T-helper 2 cell treated with Interferon-gamma antibody and Interleukin-4, amounts not matched to agents 5 μg/mL and 100 μg/mL, for 36 hours (primary cell): ENCODE results near the gene CCDC138.
"Not testable (repeated sequence)": the region's sequence is repeated elsewhere in the genome, so short reads cannot be mapped to it uniquely, and the experiment has no call there.

Experiments used
- DNase-seq: peaks from one replicate; pipeline ENCODE4 v3.0.0; 2021; ENCODE audit warnings: low spot score
- H3K27ac Mint-ChIP-seq: one replicate; pipeline ENCODE4 v1.8.0; 2021; ENCODE audit warnings: mild to moderate bottlenecking, mixed read lengths
- H3K27me3 Mint-ChIP-seq: one replicate; pipeline ENCODE4 v1.8.0; 2021; ENCODE audit warnings: low read depth, mixed read lengths
- H3K36me3 Mint-ChIP-seq: one replicate; pipeline ENCODE4 v1.8.0; 2021; ENCODE audit warnings: low read depth, mixed read lengths
- H3K4me1 Mint-ChIP-seq: one replicate; pipeline ENCODE4 v1.8.0; 2021; ENCODE audit warnings: low read depth, mixed read lengths
- H3K4me3 Mint-ChIP-seq: one replicate; pipeline ENCODE4 v1.8.0; 2022; ENCODE audit warnings: mild to moderate bottlenecking, moderate library complexity, mixed read lengths
- H3K9me3 Mint-ChIP-seq: one replicate; pipeline ENCODE4 v1.8.0; 2021; ENCODE audit warnings: mixed read lengths

The CCDC138 gene

DNA sequence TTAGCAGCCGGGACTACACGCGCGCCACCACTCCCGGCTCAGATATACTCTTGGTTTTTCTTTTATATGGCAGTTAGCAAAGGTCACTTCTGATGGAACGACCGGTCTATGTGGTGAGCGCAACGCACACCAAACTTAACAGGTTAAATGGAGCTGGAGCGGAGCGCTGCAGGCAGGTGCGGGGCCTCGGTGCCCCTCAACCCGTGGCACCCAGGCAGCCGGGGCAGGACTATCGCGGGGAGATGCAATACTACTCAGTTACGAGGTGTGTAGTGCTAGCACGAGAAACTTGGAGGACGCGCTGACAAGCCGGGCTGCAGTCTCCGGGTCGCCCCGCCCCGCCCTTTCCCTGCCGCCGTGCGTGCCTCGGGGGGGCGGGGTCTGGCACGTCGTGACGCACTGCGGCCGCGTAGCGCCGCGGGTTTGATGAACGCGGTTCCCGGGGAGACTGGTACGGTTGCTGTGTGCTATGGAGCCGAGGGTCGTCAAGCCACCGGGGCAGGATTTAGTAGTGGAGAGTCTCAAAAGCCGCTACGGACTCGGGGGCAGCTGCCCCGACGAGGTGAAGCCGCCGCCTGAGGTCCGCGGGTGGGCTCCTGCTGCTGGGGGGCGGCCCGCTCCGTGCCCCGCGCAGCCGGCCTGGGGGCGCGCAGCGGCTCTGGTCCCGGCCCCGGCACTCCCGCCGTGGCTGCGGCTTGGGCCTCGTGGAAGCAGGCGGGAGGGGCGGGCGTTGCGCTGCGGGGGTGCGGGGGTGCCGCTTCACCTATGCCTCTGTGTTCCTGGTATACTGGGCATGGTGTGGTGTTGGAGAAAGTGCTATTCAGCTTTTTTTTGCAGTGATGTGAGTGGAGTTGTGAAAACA lies at the start of gene CCDC138:
Gene CCDC138, plus strand, starts transcription at position 418 of the 862 bp plus-strand sequence. Its CDS starts 52 bp downstream, at position 470.
- Mint-ChIP-seq H3K9me3 (no peaks in the 10 kb centered on the region), H3K36me3 (peaks cover 31% of the 10 kb centered on the region), H3K27ac (peak within 1 kb of the TSS; percentile 99), H3K27me3 (no peaks in the 10 kb centered on the region), H3K4me1 (peaks cover 17% of the 10 kb centered on the region), H3K4me3 (peak within 1 kb of the TSS; percentile 98)
- peak; percentile 91 for DNase-seq

- H3K4me1 Mint-ChIP-seq, H3K9me3 Mint-ChIP-seq, H3K27ac Mint-ChIP-seq, H3K4me3 Mint-ChIP-seq, DNase-seq, H3K27me3 Mint-ChIP-seq: not testable (repeated sequence)
- peaks cover 28% of the 10 kb centered on the region for H3K36me3 Mint-ChIP-seq
Observed at GRCh38 chr2:108757973-108758372, 28.6 kb upstream of the CCDC138 start.

- H3K4me3 Mint-ChIP-seq, H3K27me3 Mint-ChIP-seq, H3K9me3 Mint-ChIP-seq, DNase-seq, H3K27ac Mint-ChIP-seq: not testable (repeated sequence)
- Mint-ChIP-seq H3K36me3 (peaks cover 51% of the 10 kb centered on the region), H3K4me1 (peaks cover 11% of the 10 kb centered on the region)
Observed at GRCh38 chr2:108762618-108763017, 24.0 kb upstream of the CCDC138 start.

GRCh38 chr2:108766671-108767070 lies 19.9 kb upstream of the CCDC138 start:
- H3K4me3 Mint-ChIP-seq, H3K27ac Mint-ChIP-seq, DNase-seq, H3K9me3 Mint-ChIP-seq, H3K27me3 Mint-ChIP-seq: not testable (repeated sequence)
- Mint-ChIP-seq H3K4me1 (peaks cover 12% of the 10 kb centered on the region), H3K36me3 (peaks cover 61% of the 10 kb centered on the region)

DNA sequence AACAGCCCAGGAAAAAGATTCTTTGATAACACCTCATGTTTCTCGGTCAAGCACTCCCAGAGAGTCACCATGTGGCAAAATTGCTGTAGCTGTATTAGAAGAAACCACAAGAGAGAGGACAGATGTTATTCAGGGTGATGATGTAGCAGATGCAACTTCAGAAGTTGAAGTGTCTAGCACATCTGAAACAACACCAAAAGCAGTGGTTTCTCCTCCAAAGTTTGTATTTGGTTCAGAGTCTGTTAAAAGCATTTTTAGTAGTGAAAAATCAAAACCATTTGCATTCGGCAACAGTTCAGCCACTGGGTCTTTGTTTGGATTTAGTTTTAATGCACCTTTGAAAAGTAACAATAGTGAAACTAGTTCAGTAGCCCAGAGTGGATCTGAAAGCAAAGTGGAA lies 18.7 kb upstream of the CCDC138 start:
- H3K27ac Mint-ChIP-seq, H3K9me3 Mint-ChIP-seq, H3K27me3 Mint-ChIP-seq, DNase-seq: not testable (repeated sequence)
- H3K4me3 Mint-ChIP-seq: peak overlapping the region; percentile 51
- H3K4me1 Mint-ChIP-seq: peaks cover 12% of the 10 kb centered on the region
- peaks cover 69% of the 10 kb centered on the region for H3K36me3 Mint-ChIP-seq

DNA sequence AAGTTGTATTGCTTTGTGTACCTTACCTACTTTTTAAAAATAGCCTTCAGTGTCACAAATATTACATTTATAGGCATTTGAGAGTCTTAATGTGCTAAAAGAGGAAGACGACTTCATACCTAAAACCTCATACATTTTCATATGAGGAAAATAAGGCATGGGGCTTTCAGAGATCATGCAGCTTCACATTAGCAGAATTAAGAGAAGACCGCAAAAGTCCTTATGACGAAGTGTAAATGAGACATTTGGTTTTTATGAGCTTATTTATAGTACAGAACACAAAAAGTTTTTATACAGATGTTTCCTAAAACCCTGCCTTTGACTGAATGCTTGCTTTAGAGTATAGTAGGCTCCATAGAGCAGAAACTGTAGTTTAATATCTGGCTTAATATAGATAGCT lies 10.1 kb upstream of the CCDC138 start:
- H3K27me3 Mint-ChIP-seq: no peaks in the 10 kb centered on the region
- no peak for DNase-seq
- peaks cover 8% of the 10 kb centered on the region for H3K4me1 Mint-ChIP-seq
- no peaks in the 10 kb centered on the region for H3K9me3 Mint-ChIP-seq
- H3K27ac Mint-ChIP-seq: no peak overlapping the region
- peaks cover 48% of the 10 kb centered on the region for H3K36me3 Mint-ChIP-seq
- H3K4me3 Mint-ChIP-seq: no peak overlapping the region

DNA sequence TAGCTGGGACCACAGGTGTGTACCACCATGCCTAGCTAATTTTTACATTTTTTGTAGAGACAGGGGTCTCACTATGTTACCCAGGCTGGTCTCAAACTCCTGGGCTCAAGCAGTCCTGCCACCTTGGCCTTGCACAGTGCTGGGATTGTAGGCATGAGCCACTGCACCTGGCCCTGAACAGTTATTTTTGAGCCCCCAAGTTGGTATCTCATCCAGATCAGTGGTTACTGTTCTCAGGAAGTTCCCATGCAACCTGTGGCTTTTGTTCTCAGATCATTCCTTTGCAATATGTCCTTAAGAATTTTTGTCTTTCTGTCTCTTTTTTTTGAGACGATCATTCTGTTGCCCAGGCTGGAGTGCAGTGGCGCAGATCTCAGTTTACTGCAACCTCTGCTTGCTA lies 7.7 kb upstream of the CCDC138 start:
- H3K27ac Mint-ChIP-seq: peak overlapping the region; percentile 63
- no peaks in the 10 kb centered on the region for H3K9me3 Mint-ChIP-seq
- H3K4me1 Mint-ChIP-seq: peaks cover 8% of the 10 kb centered on the region
- no peak overlapping the region for H3K4me3 Mint-ChIP-seq
- H3K36me3 Mint-ChIP-seq: peaks cover 49% of the 10 kb centered on the region
- no peaks in the 10 kb centered on the region for H3K27me3 Mint-ChIP-seq
- no peak for DNase-seq

DNA sequence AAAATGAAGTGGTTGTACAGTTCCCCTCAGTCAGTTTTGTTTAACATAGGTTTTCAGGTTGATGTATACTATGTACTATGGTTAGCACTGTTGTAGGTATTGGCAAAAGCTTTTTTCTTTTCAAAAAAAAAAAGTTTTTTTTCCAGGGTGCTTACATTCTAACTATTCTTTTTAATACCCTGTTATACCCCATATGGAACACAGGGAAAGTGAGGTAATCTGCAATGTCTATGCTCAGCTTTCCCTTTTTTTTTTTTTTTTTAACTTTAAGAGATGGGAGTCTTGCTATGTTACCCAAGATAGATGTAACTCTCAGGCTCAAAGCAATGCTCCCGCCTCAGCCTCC lies 590 bp upstream of the CCDC138 start:
- H3K27me3 Mint-ChIP-seq: no peaks in the 10 kb centered on the region
- DNase-seq: no peak
- H3K4me3 Mint-ChIP-seq: peak overlapping the region; percentile 98
- H3K4me1 Mint-ChIP-seq: peaks cover 17% of the 10 kb centered on the region
- peak overlapping the region; percentile 99 for H3K27ac Mint-ChIP-seq
- peaks cover 31% of the 10 kb centered on the region for H3K36me3 Mint-ChIP-seq
- H3K9me3 Mint-ChIP-seq: no peaks in the 10 kb centered on the region

DNA sequence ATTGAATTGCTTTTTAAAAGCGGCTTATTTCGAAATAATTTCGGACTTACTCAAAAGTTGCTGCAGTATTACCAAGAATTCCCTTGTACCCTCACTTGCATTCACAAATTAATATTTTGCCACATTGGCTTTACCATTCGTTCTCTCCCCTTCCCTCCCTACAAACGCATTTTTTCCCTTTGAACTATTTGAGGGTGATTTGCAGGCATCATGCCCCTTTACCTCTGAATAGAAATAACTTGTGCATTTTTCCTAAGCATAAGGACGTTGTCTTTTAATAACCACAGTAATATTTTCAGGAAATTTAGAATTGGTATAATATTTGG lies 608 bp downstream of the CCDC138 start:
- Mint-ChIP-seq H3K36me3 (peaks cover 27% of the 10 kb centered on the region), H3K27me3 (no peaks in the 10 kb centered on the region)
- no peak for DNase-seq

GRCh38 chr2:108803045-108803736 lies 16.6 kb downstream of the CCDC138 start:
- H3K36me3 Mint-ChIP-seq: peaks cover 47% of the 10 kb centered on the region
- peaks cover 2% of the 10 kb centered on the region for H3K4me1 Mint-ChIP-seq
- no peak overlapping the region for H3K4me3 Mint-ChIP-seq
- H3K27me3 Mint-ChIP-seq: no peaks in the 10 kb centered on the region
- no peak for DNase-seq
- H3K27ac Mint-ChIP-seq: no peak overlapping the region
- peaks cover 6% of the 10 kb centered on the region for H3K9me3 Mint-ChIP-seq

More for the DNA sequence above, 608 bp downstream of the CCDC138 start:
- H3K4me1 Mint-ChIP-seq: peaks cover 17% of the 10 kb centered on the region
- H3K4me3 Mint-ChIP-seq: peak overlapping the region; percentile 88
- H3K9me3 Mint-ChIP-seq: no peaks in the 10 kb centered on the region
- H3K27ac Mint-ChIP-seq: peak overlapping the region; percentile 76

DNA sequence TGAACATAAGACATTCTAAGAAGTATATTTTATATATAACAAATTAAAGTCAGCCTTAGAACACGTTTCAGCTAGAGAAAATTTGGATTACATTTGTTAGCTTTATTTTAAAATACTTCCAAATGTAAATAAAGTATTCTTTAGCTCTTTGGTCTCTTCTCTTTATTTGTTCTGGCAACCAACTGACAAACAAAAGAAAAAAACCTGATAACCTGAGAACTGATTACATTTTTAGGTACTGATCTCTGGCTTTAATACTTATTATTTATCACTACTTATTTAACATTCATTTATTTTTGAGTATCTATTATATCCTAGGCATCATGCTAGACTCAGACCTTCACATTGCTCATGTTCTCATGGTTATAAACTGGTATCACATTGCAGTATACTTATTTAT lies 18.5 kb downstream of the CCDC138 start:
- Mint-ChIP-seq H3K9me3 (peaks cover 25% of the 10 kb centered on the region), H3K4me3 (no peak overlapping the region), H3K4me1 (peaks cover under 1% of the 10 kb centered on the region), H3K27ac (no peak overlapping the region), H3K36me3 (peaks cover 52% of the 10 kb centered on the region), H3K27me3 (no peaks in the 10 kb centered on the region)
- DNase-seq: no peak

- H3K4me1 Mint-ChIP-seq: no peaks in the 10 kb centered on the region
- H3K9me3 Mint-ChIP-seq: peaks cover 32% of the 10 kb centered on the region
- H3K27ac Mint-ChIP-seq: no peak overlapping the region
- peaks cover 58% of the 10 kb centered on the region for H3K36me3 Mint-ChIP-seq
- no peak for DNase-seq
- no peak overlapping the region for H3K4me3 Mint-ChIP-seq
- no peaks in the 10 kb centered on the region for H3K27me3 Mint-ChIP-seq
Observed at GRCh38 chr2:108805782-108806181, 19.2 kb downstream of the CCDC138 start.

DNA sequence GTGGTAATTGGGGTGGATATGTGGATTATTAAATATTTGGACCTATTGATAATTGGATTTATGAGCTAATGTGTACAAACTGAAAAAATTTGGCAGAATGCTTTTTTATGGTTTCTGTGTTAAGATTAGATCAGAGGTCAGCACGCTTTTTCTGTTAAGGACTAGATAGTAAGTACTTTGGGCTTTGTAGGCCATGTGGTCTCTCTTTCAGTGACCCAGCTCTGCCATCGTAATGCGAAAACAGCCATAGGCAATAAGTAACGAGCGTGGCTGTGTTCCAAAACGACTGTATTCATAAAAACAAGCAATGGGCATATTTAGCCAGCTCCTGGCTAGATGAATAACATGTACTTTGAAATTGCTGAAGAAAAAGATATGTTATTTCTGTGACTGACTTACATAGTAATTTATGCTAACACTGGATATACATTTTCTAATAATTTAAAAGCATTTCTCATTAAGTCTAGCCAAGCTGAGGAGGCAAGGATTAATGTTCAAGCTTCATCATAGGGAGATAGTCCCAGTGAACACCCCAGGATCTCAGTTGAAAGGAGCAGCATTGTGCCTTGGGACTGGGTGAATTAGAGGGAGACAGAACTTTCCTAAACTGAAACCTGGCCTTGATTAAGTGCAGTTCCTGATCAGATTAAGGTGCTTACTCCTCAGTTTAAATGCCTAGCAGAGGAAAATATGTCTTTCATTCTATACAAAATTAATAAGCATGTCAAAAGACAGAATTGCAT lies 20.0 kb downstream of the CCDC138 start:
- H3K4me1 Mint-ChIP-seq: no peaks in the 10 kb centered on the region
- H3K9me3 Mint-ChIP-seq: peaks cover 37% of the 10 kb centered on the region
- no peak overlapping the region for H3K4me3 Mint-ChIP-seq
- DNase-seq: no peak
- H3K36me3 Mint-ChIP-seq: peaks cover 63% of the 10 kb centered on the region
- no peaks in the 10 kb centered on the region for H3K27me3 Mint-ChIP-seq
- no peak overlapping the region for H3K27ac Mint-ChIP-seq

GRCh38 chr2:108809936-108810335 lies 23.4 kb downstream of the CCDC138 start:
- H3K4me1 Mint-ChIP-seq: peaks cover 2% of the 10 kb centered on the region
- H3K9me3 Mint-ChIP-seq: peaks cover 37% of the 10 kb centered on the region
- H3K36me3 Mint-ChIP-seq: peaks cover 63% of the 10 kb centered on the region
- DNase-seq: no peak
- no peak overlapping the region for H3K27ac Mint-ChIP-seq
- no peaks in the 10 kb centered on the region for H3K27me3 Mint-ChIP-seq
- H3K4me3 Mint-ChIP-seq: no peak overlapping the region
